Omental fat pad (tissue), 4 donors: ENCODE data around the gene LRRC1. TPM values are rescaled to one million over a fixed set of nuclear protein-coding genes. Genes with fewer than 3 reads are reported as not detected.
"Not testable (repeated sequence)": the region's sequence is repeated elsewhere in the genome, so short reads cannot be mapped to it uniquely, and the experiment has no call there.

ENCODE experiments used
- ATAC-seq: fragments of 150-250 bp; one replicate; pipeline ENCODE4 v1.9.1; 2016; ENCODE audit warnings: mild to moderate bottlenecking, moderate library complexity; ENCODE audit not compliant: low FRiP score
- DNase-seq: peaks from one replicate; pipeline ENCODE4 v3.0.0-alpha.2; 2019; ENCODE audit warnings: low spot score
- total RNA-seq, 4 donors: library from RNA; depleted of rRNA; stranded (reverse); fragments of >200 nt; gene quantifications; one replicate each; pipeline ENCODE4 v1.1.0, GENCODE V29; 2016
- TF ChIP-seq, protein P1 (sequence below), 3 donors: fragments of 450-650 bp; IDR thresholded peaks; one replicate each; pipeline ENCODE4 v1.5.1; 2016 to 2017; ENCODE audit warnings: antibody characterized with exemption in 3 of 3, mild to moderate bottlenecking in 3 of 3, moderate library complexity in 2 of 3

Gene LRRC1
- total RNA-seq, 4 donors from 2014 or later = 10.7 to 13.5 (median 13.0) TPM

DNA sequence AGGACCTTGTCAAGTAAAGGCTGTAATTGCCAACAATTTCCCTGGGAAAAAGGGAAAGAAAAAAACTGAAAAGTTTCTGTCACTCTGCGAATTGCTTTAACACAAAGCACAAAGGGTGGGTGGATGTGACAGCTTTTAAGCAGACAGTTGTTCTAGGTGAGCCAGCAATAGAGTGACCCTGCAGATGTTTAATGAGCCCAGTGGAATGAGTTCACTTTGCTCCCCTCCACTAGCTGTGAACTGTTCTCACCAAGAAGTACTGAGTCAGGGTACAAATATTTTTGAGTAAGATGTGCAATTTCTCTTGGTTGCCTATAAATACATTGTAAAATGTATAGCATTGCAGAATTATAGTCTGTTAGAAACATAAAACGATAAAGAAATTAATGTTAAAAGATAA lies 26.2 kb upstream of the LRRC1 start:
- ATAC-seq (no peak), DNase-seq (no peak)
- TF ChIP-seq, protein P1, sequence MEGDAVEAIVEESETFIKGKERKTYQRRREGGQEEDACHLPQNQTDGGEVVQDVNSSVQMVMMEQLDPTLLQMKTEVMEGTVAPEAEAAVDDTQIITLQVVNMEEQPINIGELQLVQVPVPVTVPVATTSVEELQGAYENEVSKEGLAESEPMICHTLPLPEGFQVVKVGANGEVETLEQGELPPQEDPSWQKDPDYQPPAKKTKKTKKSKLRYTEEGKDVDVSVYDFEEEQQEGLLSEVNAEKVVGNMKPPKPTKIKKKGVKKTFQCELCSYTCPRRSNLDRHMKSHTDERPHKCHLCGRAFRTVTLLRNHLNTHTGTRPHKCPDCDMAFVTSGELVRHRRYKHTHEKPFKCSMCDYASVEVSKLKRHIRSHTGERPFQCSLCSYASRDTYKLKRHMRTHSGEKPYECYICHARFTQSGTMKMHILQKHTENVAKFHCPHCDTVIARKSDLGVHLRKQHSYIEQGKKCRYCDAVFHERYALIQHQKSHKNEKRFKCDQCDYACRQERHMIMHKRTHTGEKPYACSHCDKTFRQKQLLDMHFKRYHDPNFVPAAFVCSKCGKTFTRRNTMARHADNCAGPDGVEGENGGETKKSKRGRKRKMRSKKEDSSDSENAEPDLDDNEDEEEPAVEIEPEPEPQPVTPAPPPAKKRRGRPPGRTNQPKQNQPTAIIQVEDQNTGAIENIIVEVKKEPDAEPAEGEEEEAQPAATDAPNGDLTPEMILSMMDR (IDR thresholded peaks at IDR 0.05) = no peak

DNA sequence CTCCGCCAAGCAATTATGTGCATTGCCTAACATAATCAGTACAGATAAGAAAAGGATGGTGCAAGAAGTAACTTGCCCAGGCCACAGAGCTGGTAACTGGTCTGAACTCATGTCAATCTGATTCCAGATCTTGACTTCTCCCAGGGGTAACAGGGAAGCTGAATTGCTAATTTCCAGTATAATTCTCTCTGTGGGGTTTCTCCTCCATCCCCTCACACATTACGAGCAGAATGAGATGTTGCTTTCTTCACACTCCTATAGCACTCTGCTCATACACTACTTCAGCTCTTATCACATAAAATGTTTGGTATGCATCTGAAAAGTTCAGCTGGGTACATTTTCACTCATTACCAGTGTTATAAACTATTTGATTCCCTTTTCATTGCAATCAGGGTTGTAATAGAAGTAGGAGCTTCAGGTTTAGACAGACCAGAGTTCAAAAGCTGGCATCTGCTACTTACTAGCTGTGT lies 24.0 kb upstream of the LRRC1 start:
- DNase-seq (no peak), ATAC-seq (peak; percentile 79)
- TF ChIP-seq, protein P1 (IDR thresholded peaks at IDR 0.05) = no peak

DNA sequence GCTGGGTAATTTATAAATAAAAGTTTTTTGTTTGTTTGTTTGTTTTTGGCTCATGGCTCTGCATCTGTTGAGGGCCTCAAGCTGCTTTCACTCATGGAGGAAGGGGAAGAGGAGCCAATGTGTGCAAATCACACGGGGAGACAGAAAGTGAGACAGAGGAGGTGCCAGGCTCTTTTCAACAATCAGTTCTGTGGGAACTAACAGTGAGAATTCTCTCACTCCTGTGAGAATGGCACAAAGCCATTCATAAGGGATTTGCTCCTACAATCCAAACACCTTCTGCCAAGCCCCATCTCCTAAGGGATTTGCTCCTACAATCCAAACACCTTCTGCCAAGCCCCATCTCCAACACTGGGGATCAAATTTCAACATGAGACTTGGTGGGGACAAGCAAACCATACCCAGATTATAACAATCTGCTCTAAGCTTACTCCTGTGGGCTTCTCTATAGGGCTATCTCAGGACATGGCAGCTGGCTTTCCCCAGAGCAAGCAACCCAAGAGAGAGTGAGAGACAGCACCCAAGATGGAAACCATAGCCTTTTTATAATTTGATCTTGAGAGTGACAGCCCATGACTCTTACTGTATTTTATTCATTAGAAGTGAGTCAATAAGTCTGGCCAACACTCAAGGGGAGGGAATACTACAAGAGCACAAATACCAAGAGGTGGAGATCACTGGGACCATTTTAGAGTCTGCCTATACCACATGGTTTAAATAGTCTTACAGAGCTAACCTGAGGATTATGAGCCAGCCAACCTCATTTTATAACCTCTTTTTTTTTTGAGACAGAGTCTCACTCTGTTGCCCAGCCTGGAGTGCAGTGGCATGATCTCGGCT lies 22.8 kb upstream of the LRRC1 start:
- DNase-seq = no peak
- TF ChIP-seq, protein P1 (IDR thresholded peaks at IDR 0.05) = no peak
- peak; percentile 66 for ATAC-seq

DNA sequence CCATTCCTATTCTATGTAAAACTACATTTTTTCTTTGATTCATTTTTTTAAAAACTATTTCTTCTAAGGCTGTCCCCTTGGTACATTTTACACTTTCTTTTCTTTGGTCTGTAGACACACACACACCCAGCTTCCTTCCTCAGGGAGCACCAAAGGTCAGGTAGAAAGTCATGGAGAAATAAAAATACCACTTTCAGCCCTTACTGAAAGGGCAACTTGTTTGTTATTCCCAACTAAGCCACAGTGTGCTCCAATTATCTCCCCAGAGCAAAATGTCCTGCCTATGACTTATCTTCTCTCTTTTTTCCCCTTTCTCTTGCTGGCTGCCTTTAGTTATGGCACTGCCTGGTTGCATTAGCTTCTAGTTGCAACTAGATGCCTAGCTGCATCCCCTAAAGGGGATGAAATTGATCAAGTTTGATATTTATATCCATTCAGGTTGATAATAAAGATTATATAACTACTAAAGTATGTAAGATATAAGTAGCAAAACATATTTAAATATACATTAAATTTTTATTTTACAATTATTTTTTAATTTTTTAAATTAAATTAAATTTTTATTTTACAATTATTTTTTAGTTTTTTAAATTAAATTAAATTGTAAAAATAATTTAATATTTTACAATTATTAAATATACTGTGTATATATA lies 21.6 kb upstream of the LRRC1 start:
- TF ChIP-seq, protein P1 (IDR thresholded peaks at IDR 0.05) = no peak
- ATAC-seq (no peak), DNase-seq (no peak)

DNA sequence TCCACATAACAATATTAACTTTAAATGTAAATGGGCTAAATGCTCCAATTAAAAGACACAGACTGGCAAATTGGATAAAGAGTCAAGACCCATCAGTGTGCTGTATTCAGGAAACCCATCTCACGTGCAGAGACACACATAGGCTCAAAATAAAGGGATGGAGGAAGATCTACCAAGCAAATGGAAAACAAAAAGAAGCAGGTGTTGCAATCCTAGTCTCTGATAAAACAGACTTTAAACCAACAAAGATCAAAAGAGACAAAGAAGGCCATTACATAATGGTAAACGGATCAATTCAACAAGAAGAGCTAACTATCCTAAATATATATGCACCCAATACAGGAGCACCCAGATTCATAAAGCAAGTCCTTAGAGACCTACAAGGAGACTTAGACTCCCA lies 18.7 kb upstream of the LRRC1 start:
- not testable (repeated sequence) for ATAC-seq, DNase-seq

DNA sequence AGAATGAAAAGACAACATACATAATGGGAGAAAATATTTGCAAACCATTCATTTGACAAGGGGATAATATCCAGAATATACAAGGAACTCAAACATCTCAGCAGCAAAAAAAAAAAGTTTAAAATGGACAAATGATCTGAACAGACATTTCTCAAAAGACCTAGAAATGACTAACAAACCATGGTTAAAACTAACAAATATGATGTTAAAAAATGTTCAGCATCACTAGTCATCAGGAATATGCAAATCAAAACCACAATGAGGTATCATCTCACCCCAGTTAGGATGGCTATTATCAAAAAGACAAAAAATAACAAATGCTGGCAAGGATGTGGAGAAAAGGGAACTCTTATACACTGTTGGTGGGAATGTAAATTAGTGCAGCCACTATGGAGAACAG lies 9.8 kb upstream of the LRRC1 start:
- not testable (repeated sequence) for ATAC-seq, DNase-seq

DNA sequence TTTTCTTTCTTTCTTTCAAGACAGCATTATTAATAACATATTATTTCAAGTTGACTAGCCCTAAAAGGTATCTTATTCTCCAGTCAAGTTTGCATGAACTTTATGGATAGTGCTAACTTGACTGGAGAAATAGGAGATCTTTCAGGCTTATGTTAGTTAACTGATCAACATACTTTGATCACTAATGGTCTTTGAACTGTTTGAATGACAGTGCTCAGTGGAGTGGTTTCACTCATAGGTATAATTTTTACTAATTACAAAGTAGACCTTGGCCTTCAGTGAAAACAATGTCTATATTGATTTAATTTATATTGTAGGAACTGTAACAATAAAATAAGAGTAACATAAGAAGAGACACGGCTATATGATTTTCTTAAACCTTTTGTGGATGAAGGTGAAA lies 8.0 kb upstream of the LRRC1 start:
- ATAC-seq (no peak), DNase-seq (no peak)
- TF ChIP-seq, protein P1 (IDR thresholded peaks at IDR 0.05) = no peak

DNA sequence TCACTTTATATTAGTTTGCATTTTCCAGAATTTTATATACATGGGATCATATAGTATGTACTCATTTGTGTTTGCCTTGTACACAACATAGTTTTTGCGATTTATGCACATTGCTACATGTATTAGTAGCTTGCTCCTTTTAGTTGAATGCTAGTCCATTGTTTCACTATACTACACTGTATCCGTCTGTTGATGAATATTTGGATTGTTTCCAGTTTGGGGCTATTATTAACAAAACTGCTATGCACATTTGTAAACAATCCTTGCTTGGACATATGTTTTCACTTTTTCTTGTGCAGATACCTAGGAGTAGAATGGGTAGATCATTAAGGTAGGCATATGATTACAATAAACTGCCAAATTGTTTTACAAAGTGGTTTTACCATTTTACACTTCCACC lies 3.9 kb upstream of the LRRC1 start:
- ATAC-seq (no peak), DNase-seq (no peak)
- TF ChIP-seq, protein P1 (IDR thresholded peaks at IDR 0.05) = no peak
